ENCODE data around the gene GRIK4.

- TF ChIP-seq CTCF (conservative IDR thresholded peaks at IDR 0.05; ENCODE audit: low read length) = no peak
- TF ChIP-seq EZH2phosphoT487 (IDR thresholded peaks at IDR 0.05; ENCODE audit: borderline replicate concordance) = no peak
These were observed 38.5 kb downstream of the GRIK4 start for GRCh38 chr11:120550007-120550406.
